WI38 (cell line): ENCODE measurements around the gene SLCO1B3.
"Not testable (repeated sequence)": the region's sequence is repeated elsewhere in the genome, so short reads cannot be mapped to it uniquely, and the experiment has no call there.

ENCODE experiments used
- H3K4me3 ChIP-seq: 2 replicates; pipeline ENCODE4 v1.5.1; 2011; ENCODE audit warnings: low read depth, mild to moderate bottlenecking, control low read depth, low read length
- CTCF ChIP-seq: IDR thresholded peaks from 2 replicates; pipeline ENCODE4 v1.5.1; 2012; ENCODE audit warnings: low read depth, mild to moderate bottlenecking, control low read depth, low read length

The SLCO1B3 gene, protein sequence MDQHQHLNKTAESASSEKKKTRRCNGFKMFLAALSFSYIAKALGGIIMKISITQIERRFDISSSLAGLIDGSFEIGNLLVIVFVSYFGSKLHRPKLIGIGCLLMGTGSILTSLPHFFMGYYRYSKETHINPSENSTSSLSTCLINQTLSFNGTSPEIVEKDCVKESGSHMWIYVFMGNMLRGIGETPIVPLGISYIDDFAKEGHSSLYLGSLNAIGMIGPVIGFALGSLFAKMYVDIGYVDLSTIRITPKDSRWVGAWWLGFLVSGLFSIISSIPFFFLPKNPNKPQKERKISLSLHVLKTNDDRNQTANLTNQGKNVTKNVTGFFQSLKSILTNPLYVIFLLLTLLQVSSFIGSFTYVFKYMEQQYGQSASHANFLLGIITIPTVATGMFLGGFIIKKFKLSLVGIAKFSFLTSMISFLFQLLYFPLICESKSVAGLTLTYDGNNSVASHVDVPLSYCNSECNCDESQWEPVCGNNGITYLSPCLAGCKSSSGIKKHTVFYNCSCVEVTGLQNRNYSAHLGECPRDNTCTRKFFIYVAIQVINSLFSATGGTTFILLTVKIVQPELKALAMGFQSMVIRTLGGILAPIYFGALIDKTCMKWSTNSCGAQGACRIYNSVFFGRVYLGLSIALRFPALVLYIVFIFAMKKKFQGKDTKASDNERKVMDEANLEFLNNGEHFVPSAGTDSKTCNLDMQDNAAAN

GRCh38 chr12:20810487-20810886, at the start of gene SLCO1B3:
Gene SLCO1B3, plus strand, starts transcription at chr12:20810705. Its CDS starts 5,034 bp downstream, at chr12:20815739.
- TF ChIP-seq CTCF, result no peak

GRCh38 chr12:20777420-20777819, 33.1 kb upstream of the SLCO1B3 start:
- no peak overlapping the region for H3K4me3 ChIP-seq
- no peak for TF ChIP-seq CTCF

More at GRCh38 chr12:20810487-20810886, at the start of gene SLCO1B3:
- no peak within 1 kb of the TSS for H3K4me3 ChIP-seq

DNA sequence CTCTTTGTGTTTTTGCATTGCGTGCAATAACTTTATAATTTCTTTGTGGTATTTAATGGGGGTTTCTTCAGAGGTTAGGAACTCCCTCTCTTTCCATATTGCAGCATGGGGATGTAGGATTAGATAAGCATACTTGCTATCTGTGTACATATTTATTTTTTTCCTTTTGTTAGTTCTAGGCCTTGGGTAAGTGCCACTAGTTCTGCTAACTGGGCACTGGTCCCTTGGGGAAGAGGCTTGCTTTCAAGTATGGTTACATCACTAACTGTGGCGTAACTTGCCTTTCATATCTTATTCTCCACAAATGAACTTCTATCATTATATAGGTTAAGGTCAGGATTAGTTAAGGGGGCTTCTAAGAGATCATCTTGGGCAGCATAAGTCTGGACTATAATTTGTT, 31.5 kb upstream of the SLCO1B3 start:
- no peak for TF ChIP-seq CTCF
- no peak overlapping the region for H3K4me3 ChIP-seq

GRCh38 chr12:20779971-20780370, 30.5 kb upstream of the SLCO1B3 start:
- H3K4me3 ChIP-seq, result not testable (repeated sequence)

DNA sequence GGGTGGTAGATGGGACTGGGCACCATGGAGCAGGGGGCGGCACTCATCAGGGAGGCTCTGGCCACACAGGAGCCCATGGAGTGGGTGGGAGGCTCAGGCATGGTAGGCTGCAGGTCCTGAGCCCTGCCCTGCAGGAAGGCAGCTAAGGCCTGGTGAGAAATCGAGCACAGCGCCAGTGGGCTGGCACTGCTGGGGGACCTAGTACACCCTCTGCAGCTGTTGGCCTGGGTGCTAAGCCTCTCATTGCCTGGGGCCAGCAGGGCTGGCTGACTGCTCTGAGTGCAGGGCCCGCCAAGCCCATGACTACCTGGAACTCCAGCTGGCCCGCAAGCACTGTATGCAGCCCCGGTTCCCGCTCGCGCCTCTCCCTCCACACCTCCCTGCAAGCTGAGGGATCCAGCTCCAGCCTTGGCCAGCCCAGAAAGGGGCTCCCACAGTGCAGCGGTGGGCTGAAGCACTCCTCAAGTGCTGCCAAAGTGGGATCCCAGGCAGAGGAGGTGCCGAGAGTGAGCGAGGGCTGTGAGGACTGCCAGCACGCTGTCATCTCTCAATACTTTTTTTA, 26.6 kb upstream of the SLCO1B3 start:
- not testable (repeated sequence) for H3K4me3 ChIP-seq

- no peak overlapping the region for H3K4me3 ChIP-seq
- no peak for TF ChIP-seq CTCF
Measured at GRCh38 chr12:20792971-20793370, 17.5 kb upstream of the SLCO1B3 start.

GRCh38 chr12:20798554-20798953, 12.0 kb upstream of the SLCO1B3 start:
- no peak for TF ChIP-seq CTCF
- H3K4me3 ChIP-seq, result no peak overlapping the region

- TF ChIP-seq CTCF, result no peak
- H3K4me3 ChIP-seq, result no peak overlapping the region
Measured at GRCh38 chr12:20800160-20800559, 10.3 kb upstream of the SLCO1B3 start.
